Measurements from ENCODE around the gene PSMG2. TPM values are rescaled to one million over a fixed set of nuclear protein-coding genes. Genes with fewer than 3 reads are reported as not detected.

PSMG2 gene
- total and polyA plus RNA-seq, 8 donors: 27.0 to 50.0 (median 39.3) TPM

DNA sequence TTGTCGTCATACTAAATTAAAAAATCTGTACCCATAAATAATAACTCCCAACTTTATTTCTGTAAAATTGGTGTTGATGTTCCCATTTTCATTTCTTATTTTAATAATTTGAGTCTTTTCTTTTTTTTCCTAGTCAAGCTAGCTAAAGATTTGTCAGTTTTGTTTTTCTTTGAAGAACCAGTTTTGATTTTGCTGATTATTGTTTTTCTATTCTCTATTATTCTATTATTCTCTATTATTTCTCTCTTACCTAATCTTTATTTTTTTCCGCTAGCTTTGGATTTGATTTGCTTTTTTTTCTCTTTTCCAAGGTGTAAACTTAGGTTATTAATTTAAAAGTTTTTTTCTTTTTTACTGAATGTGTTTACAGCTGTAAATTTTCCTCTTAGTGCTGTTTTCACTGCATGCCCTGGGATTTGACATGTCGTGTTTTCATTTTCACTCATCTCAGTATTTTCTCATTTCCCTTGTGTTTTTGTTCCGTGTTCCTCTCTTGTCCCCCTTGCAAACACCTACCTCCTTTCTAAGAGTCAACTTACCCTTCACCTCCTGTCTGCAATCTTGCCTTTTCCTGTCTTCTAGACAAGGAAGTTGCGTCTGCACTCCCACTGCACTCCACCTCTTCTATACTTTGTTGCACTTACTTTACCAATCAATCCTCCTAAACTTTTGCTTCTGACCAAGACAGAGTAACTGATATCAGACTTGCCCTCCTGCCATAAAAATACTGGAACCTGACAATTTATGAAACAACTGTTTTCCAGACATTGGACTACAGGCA, 18.8 kb downstream of the PSMG2 start:
- Histone ChIP-seq H3K27me3 (no peaks in the 10 kb centered on the region), H3K4me3 (no peak overlapping the region), H3K4me1 (no peaks in the 10 kb centered on the region), H3K27ac (no peak overlapping the region), H3K36me3 (peaks cover 2 to 47% (median 3%) of the 10 kb centered on the region in 3 donors), H3K9me3 (no peaks in the 10 kb centered on the region)
- FAIRE-seq: no peak
- ATAC-seq: no peak
- WGBS, 2 donors: 94 to 95% methylated on average over 5 of the region's 5 CpGs
- TF ChIP-seq, protein P1, sequence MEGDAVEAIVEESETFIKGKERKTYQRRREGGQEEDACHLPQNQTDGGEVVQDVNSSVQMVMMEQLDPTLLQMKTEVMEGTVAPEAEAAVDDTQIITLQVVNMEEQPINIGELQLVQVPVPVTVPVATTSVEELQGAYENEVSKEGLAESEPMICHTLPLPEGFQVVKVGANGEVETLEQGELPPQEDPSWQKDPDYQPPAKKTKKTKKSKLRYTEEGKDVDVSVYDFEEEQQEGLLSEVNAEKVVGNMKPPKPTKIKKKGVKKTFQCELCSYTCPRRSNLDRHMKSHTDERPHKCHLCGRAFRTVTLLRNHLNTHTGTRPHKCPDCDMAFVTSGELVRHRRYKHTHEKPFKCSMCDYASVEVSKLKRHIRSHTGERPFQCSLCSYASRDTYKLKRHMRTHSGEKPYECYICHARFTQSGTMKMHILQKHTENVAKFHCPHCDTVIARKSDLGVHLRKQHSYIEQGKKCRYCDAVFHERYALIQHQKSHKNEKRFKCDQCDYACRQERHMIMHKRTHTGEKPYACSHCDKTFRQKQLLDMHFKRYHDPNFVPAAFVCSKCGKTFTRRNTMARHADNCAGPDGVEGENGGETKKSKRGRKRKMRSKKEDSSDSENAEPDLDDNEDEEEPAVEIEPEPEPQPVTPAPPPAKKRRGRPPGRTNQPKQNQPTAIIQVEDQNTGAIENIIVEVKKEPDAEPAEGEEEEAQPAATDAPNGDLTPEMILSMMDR (IDR thresholded peaks at IDR 0.05): no peak
- intact Hi-C loops (cut with DNase I): no loop called here
- DNase-seq: no peak

DNA sequence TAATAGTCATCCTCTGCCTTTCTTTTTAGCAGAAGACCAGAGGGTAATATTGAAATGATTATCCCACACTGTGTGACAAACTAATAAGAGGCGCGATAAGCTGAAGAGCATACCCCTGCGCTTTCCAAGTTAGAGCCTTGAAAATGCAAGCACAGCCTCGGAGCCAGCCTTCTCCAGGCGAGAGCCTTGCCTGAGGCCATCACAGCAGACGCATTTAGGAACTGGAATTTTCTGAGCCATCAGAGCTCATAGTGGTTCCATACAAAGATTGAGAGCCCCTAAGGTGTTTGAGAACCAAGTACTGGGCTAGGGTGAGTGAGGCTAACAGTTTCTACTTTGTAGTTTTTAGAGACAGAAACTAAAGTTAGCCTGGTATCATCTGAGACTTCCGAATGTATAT, 19.9 kb downstream of the PSMG2 start:
- no peak for FAIRE-seq
- Histone ChIP-seq H3K36me3 (peaks cover 2 to 47% (median 3%) of the 10 kb centered on the region in 3 donors), H3K4me3 (no peak overlapping the region), H3K4me1 (no peaks in the 10 kb centered on the region), H3K9me3 (no peaks in the 10 kb centered on the region), H3K27ac (no peak overlapping the region), H3K27me3 (no peaks in the 10 kb centered on the region)
- TF ChIP-seq, protein P1 (IDR thresholded peaks at IDR 0.05): no peak
- DNase-seq: no peak
- 82 to 93% methylated on average over 7 of the region's 7 CpGs for WGBS, 2 donors
- intact Hi-C loops (cut with DNase I): no loop called here
- no peak for ATAC-seq

DNA sequence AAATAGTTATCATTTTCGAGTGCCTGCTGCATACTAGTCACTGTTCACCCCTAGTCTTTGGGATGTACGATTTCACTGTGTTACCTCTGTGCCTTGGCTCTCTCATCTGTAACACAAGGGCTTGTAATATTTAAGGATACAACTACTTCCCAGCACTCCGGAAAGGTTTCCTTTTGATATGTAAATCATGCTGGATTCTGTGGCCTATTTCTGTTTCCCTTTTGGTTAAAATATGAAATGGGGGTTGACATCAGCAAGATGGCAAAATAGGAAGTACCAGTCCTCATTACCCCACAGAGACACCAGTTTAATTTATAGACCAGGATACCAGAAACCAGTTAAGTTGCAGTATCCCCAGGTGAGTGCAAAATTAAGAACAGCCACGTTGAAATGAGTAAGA, 23.5 kb downstream of the PSMG2 start:
- 51 to 61% methylated on average over 4 of the region's 4 CpGs for WGBS, 2 donors
- TF ChIP-seq, protein P1 (IDR thresholded peaks at IDR 0.05): no peak
- peaks cover 0 to 31% (median 3%) of the 10 kb centered on the region in 3 donors for H3K36me3 ChIP-seq
- no peaks in the 10 kb centered on the region for H3K27me3 ChIP-seq
- no peaks in the 10 kb centered on the region for H3K9me3 ChIP-seq
- H3K4me1 ChIP-seq: no peaks in the 10 kb centered on the region
- intact Hi-C loops (cut with DNase I): loop anchor here in 1 of 3 donors (5.0 kb wide), 1 partner anchor 211 kb away; no protein-coding TSS in a partner anchor
- FAIRE-seq (no peak), DNase-seq (no peak), ATAC-seq (peak in 2 of 4 donors; percentile 9 to 18)
- no peak overlapping the region for H3K27ac ChIP-seq
- H3K4me3 ChIP-seq: no peak overlapping the region

DNA sequence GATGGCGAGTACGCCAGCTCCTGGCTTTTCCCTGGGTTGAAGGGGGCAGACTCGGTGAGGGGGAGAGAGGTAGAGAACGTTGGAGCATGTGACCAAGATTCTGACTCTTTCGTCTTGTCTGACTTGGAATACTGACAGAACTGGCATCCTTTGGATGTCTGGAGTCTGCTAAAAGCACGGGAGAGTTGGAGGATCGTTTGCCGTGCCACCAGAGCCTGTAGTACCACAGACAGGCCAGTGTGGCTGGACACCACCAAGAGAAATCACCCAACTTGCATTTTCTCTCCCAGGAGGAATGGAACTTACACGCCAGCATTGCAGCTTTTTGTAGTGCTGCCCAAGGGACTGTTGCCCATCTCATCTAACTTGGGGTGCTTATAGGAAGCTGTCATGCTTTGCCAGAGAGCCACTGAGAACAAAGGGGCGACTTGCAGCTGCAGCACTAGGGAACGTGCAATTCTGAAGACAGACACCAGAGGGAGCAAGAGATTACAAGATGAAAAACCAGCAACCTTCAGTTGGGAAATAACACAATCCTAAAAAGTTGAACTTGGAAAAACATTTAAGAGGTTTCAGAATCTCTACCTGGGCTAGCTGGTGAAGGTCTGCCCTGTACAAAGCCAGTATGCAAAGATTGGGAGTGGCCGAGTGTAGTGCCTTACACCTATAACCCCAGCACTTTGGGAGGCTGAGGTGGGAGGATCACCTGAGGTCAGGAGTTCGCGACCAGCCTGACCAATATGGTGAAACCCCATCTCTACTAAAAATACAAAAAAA, 24.1 kb downstream of the PSMG2 start:
- ATAC-seq (peak; percentile 43 to 93 (median 87)), FAIRE-seq (no peak), DNase-seq (peak in 3 of 6 donors; percentile 27 to 58 (median 31))
- Histone ChIP-seq H3K36me3 (peaks cover 0 to 29% (median 3%) of the 10 kb centered on the region in 3 donors), H3K27ac (no peak overlapping the region), H3K4me1 (no peaks in the 10 kb centered on the region), H3K4me3 (no peak overlapping the region), H3K27me3 (no peaks in the 10 kb centered on the region), H3K9me3 (no peaks in the 10 kb centered on the region)
- intact Hi-C loops (cut with DNase I): loop anchor here in 1 of 3 donors (5.0 kb wide), 1 partner anchor 210 kb away; no protein-coding TSS in a partner anchor
- 59 to 67% methylated on average over 14 of the region's 14 CpGs for WGBS, 2 donors
- TF ChIP-seq, protein P1 (IDR thresholded peaks at IDR 0.05): peak; percentile 80 to 94 (median 90)
